GM12892 (cell line): Measurements from ENCODE around the gene MRPL40.

ENCODE experiments used
- DNase-seq: peaks from one replicate; pipeline ENCODE4 v3.0.0; 2011; ENCODE audit not compliant: insufficient read length
- FAIRE-seq: peaks from 2 replicates; lab custom pipeline; 2011; peaks lifted over from hg19 to GRCh38; lab: Jason Lieb, UNC
- POLR2A ChIP-seq: IDR thresholded peaks from 2 replicates; pipeline ENCODE4 v1.6.1; 2011; ENCODE audit warnings: low read depth, low read length, control low read depth
- POLR2AphosphoS5 ChIP-seq: IDR thresholded peaks from 2 replicates; pipeline ENCODE4 v1.6.1; 2011; ENCODE audit warnings: low read depth, low read length, control low read depth
- TAF1 ChIP-seq: IDR thresholded peaks from 2 replicates; pipeline ENCODE4 v1.6.1; 2011; ENCODE audit warnings: low read depth, mild to moderate bottlenecking, control low read depth, low read length, borderline replicate concordance

Gene MRPL40

GRCh38 chr22:19457828-19458428 is 25.6 kb downstream of the MRPL40 start:
- no peak for FAIRE-seq
- no peak for TF ChIP-seq POLR2AphosphoS5
- TF ChIP-seq TAF1 = no peak
- no peak for TF ChIP-seq POLR2A
- DNase-seq = no peak

- DNase-seq = no peak
- FAIRE-seq = no peak
These were observed 27.7 kb downstream of the MRPL40 start for GRCh38 chr22:19460036-19460435.

GRCh38 chr22:19461506-19461905 is 29.2 kb downstream of the MRPL40 start:
- no peak for TF ChIP-seq TAF1
- no peak for TF ChIP-seq POLR2A
- no peak for TF ChIP-seq POLR2AphosphoS5
- DNase-seq = no peak
- FAIRE-seq = no peak

More at GRCh38 chr22:19460036-19460435, 27.7 kb downstream of the MRPL40 start:
- TF ChIP-seq TAF1 (no peak), POLR2AphosphoS5 (no peak), POLR2A (no peak)

GRCh38 chr22:19463008-19463407 is 30.7 kb downstream of the MRPL40 start:
- FAIRE-seq = no peak
- DNase-seq = no peak
- no peak for TF ChIP-seq POLR2A
- TF ChIP-seq TAF1 = no peak
- no peak for TF ChIP-seq POLR2AphosphoS5

- no peak for TF ChIP-seq TAF1
- TF ChIP-seq POLR2A = no peak
- TF ChIP-seq POLR2AphosphoS5 = no peak
- DNase-seq (no peak), FAIRE-seq (no peak)
These were observed 31.4 kb downstream of the MRPL40 start for GRCh38 chr22:19463491-19464469.

GRCh38 chr22:19464546-19464945 is 32.2 kb downstream of the MRPL40 start:
- FAIRE-seq (no peak), DNase-seq (no peak)
- no peak for TF ChIP-seq POLR2A
- TF ChIP-seq TAF1 = no peak
- TF ChIP-seq POLR2AphosphoS5 = no peak

GRCh38 chr22:19464975-19465374 is 32.6 kb downstream of the MRPL40 start:
- TF ChIP-seq POLR2A (no peak), TAF1 (no peak), POLR2AphosphoS5 (no peak)
- DNase-seq (no peak), FAIRE-seq (no peak)

GRCh38 chr22:19466126-19466716 is 33.9 kb downstream of the MRPL40 start:
- TF ChIP-seq POLR2A = no peak
- TF ChIP-seq POLR2AphosphoS5 = no peak
- no peak for TF ChIP-seq TAF1
- no peak for FAIRE-seq
- DNase-seq = no peak

GRCh38 chr22:19466848-19467752 is 34.8 kb downstream of the MRPL40 start:
- FAIRE-seq = no peak
- DNase-seq = no peak
- TF ChIP-seq POLR2A (no peak), POLR2AphosphoS5 (no peak), TAF1 (no peak)

GRCh38 chr22:19467912-19468311 is 35.6 kb downstream of the MRPL40 start:
- FAIRE-seq = no peak
- no peak for DNase-seq
- no peak for TF ChIP-seq TAF1
- no peak for TF ChIP-seq POLR2A
- TF ChIP-seq POLR2AphosphoS5 = no peak

GRCh38 chr22:19469421-19469820 is 37.1 kb downstream of the MRPL40 start:
- no peak for FAIRE-seq
- TF ChIP-seq TAF1 (no peak), POLR2AphosphoS5 (no peak), POLR2A (no peak)
- no peak for DNase-seq

- no peak for TF ChIP-seq POLR2AphosphoS5
- no peak for TF ChIP-seq POLR2A
- no peak for TF ChIP-seq TAF1
- no peak for FAIRE-seq
- no peak for DNase-seq
These were observed 37.7 kb downstream of the MRPL40 start for GRCh38 chr22:19470010-19470409.
